Colonic mucosa (tissue), 4 donors: ENCODE results near the gene TGFB1I1. TPM values are rescaled to one million over a fixed set of nuclear protein-coding genes. Genes with fewer than 3 reads are reported as not detected.

Source experiments
- DNase-seq: peaks from one replicate; pipeline ENCODE4 v3.0.0-alpha.2; 2020
- H3K27ac ChIP-seq: fragments of 200-600 bp; one replicate; pipeline ENCODE4 v1.8.0; 2021
- H3K27me3 ChIP-seq: fragments of 200-600 bp; one replicate; pipeline ENCODE4 v1.8.0; 2021
- H3K36me3 ChIP-seq: fragments of 200-600 bp; one replicate; pipeline ENCODE4 v1.8.0; 2021
- H3K4me1 ChIP-seq: fragments of 200-600 bp; one replicate; pipeline ENCODE4 v1.8.0; 2021; ENCODE audit warnings: mild to moderate bottlenecking
- H3K4me3 ChIP-seq: fragments of 200-600 bp; one replicate; pipeline ENCODE4 v1.8.0; 2021
- H3K9ac ChIP-seq, 2 donors: one replicate each; pipeline ENCODE4 v1.7.0; 2013; ENCODE audit warnings: control low read depth in 2 of 2, low read depth in 2 of 2, low read length in 2 of 2
- H3K9me3 ChIP-seq: fragments of 200-600 bp; one replicate; pipeline ENCODE4 v1.8.0; 2021
- intact Hi-C: fragments of 100-400 bp; cut with DNase I; formaldehyde crosslinking; loops from one replicate; pipeline ENCODE4 v1.14.1; 2022
- total RNA-seq, 2 donors: library from RNA; stranded (reverse); fragmentation: NEBNext Ultra II Directional in 1 of 2; extraction: Animal tissue kit (Norgen Biotek cat#: 25700) in 1 of 2; gene quantifications; one replicate each; pipeline ENCODE4 v1.2.1, GENCODE V29; 2021
- TF ChIP-seq, protein P1 (sequence below): fragments of 200-600 bp; IDR thresholded peaks from one replicate; pipeline ENCODE4 v1.8.0; 2022; ENCODE audit warnings: antibody characterized with exemption, mild to moderate bottlenecking
- donor health status: healthy.
- donor health status: DM: no; HTN: no; CAD: no.
- donor health status: DM: no; HTN: no; CAD: no.

Gene TGFB1I1
- total RNA-seq, 2 donors from 2014 or later, result 10.9 to 34.2 TPM

DNA sequence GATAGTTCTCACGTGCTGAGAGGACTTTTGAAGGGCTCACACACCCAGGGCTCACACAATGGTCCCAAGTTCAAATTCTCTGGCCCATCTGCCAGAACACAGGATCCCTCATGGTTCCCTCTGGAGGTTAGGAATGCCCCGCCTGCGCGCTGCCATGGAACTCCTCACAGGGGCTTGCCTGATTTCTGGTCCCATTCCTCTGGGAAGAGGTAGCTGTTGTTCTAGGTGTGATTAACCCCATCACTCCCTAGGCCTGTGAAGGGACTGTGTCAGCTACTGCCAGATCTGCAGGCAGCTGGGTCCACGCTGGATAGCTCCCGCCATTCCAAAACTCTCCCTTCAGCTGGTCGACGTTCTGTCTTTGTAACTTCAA lies 15.0 kb upstream of the TGFB1I1 start:
- Histone ChIP-seq H3K36me3 (no peaks in the 10 kb centered on the region), H3K9me3 (no peaks in the 10 kb centered on the region), H3K9ac (no peak overlapping the region), H3K4me1 (peaks cover 27% of the 10 kb centered on the region), H3K27me3 (no peaks in the 10 kb centered on the region), H3K4me3 (no peak overlapping the region), H3K27ac (no peak overlapping the region)
- no peak for DNase-seq
- intact Hi-C loops, result loop anchor here (10.0 kb wide), 2 partner anchors 272 to 408 kb away; partner anchors contain the start of gene FUS
- TF ChIP-seq, protein P1, sequence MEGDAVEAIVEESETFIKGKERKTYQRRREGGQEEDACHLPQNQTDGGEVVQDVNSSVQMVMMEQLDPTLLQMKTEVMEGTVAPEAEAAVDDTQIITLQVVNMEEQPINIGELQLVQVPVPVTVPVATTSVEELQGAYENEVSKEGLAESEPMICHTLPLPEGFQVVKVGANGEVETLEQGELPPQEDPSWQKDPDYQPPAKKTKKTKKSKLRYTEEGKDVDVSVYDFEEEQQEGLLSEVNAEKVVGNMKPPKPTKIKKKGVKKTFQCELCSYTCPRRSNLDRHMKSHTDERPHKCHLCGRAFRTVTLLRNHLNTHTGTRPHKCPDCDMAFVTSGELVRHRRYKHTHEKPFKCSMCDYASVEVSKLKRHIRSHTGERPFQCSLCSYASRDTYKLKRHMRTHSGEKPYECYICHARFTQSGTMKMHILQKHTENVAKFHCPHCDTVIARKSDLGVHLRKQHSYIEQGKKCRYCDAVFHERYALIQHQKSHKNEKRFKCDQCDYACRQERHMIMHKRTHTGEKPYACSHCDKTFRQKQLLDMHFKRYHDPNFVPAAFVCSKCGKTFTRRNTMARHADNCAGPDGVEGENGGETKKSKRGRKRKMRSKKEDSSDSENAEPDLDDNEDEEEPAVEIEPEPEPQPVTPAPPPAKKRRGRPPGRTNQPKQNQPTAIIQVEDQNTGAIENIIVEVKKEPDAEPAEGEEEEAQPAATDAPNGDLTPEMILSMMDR, result no peak

DNA sequence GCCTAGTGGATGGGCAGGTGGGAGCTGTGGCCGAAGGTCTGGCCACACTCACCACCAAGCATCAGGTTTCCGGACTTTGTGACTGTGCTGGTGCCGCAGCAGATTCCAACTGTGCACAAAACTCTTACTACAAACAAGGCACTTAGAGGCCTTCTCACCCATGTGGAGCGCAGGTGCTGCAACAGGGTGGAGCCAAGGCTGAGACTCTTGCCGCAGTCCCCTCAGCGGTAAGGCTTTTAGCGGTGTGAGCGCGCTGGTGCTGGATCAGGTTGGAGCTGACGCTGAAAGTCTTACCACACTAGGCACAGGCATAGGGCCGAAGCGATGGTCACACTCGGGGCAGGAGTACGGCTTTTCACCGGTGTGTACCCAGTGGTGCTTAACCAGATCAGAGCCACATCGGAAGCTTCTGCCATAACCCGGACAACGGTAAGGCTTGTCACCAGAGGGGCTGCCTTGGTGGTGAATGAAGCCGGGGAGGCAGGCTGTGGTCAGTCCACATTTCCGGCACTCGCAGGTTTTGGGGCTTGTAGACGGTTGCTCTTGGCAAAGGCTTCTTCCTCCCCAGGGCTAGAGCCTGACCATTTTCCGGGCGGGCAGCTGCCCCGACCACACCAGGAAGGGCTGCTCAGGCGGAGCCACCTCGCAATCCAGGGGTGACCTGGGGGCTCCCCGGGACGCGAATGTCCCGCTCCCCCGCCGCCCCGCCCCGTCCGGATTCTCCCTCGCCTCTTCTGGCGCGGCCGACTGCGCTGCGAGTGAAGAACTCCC lies 13.7 kb upstream of the TGFB1I1 start:
- intact Hi-C loops, result loop anchor here (10.0 kb wide), 2 partner anchors 273 to 407 kb away; partner anchors contain the start of gene FUS
- DNase-seq, result peak; percentile 67
- H3K4me3 ChIP-seq, result peak overlapping the region; percentile 71
- H3K9ac ChIP-seq, result peak overlapping the region; percentile 84 to 97
- no peaks in the 10 kb centered on the region for H3K27me3 ChIP-seq
- peak overlapping the region; percentile 91 for H3K27ac ChIP-seq
- peaks cover 27% of the 10 kb centered on the region for H3K4me1 ChIP-seq
- H3K36me3 ChIP-seq, result no peaks in the 10 kb centered on the region
- TF ChIP-seq, protein P1, result no peak
- no peaks in the 10 kb centered on the region for H3K9me3 ChIP-seq

DNA sequence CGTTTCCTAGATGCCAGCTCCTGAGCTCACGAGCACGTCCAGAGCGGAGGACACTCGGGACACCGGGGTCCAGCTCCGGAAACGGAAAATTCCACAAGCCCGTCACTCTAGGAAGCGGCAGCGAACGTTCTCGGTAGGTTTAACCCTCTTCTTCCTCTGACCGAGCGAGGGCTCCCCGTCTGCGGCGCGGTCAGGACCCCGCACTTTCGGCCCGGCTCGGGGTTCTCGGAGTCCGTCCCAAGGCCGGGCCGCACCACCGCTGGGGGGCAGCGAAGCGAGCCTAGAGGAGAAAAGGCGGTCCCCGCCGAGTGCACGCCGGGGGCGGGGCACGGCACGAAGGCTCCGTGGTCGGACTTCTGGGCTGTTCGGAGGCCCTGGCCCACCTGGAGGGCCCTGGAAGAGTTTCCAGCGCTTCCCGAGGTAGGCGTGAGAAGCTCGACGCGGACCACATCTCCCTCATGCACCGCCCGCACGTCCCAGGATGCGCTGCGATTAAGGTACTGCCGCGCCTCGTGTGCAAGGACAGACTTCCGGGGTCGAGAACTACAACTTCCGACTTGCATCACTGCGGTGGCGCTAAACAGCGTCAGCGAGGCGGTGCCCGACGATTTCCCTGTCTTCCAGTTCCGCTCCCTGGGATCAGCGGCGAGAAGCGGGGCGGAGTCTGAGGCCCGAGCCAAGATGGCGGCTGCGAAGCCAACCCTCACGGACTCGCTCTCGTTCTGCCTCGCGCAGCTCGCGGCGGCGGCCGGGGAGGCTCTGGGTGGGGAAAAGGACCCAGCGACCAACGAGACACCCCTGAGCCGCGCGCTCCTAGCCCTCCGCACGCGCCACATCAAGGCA lies 12.9 kb upstream of the TGFB1I1 start, which contains the start of gene ARMC5:
TSS of gene ARMC5 (plus strand) at position 658 of the 843 bp plus-strand sequence. CDS start at position 682, 24 bp downstream.
- intact Hi-C loops, result loop anchor here (10.0 kb wide), 2 partner anchors 274 to 406 kb away; partner anchors contain the start of gene FUS
- peak within 1 kb of the TSS; percentile 85 to 97 for H3K9ac ChIP-seq
- TF ChIP-seq, protein P1, result peak; percentile 47
- H3K9me3 ChIP-seq, result no peaks in the 10 kb centered on the region
- H3K27me3 ChIP-seq, result no peaks in the 10 kb centered on the region
- H3K27ac ChIP-seq, result peak within 1 kb of the TSS; percentile 91
- peak; percentile 98 for DNase-seq
- peak within 1 kb of the TSS; percentile 71 for H3K4me3 ChIP-seq
- peaks cover 27% of the 10 kb centered on the region for H3K4me1 ChIP-seq
- no peaks in the 10 kb centered on the region for H3K36me3 ChIP-seq

DNA sequence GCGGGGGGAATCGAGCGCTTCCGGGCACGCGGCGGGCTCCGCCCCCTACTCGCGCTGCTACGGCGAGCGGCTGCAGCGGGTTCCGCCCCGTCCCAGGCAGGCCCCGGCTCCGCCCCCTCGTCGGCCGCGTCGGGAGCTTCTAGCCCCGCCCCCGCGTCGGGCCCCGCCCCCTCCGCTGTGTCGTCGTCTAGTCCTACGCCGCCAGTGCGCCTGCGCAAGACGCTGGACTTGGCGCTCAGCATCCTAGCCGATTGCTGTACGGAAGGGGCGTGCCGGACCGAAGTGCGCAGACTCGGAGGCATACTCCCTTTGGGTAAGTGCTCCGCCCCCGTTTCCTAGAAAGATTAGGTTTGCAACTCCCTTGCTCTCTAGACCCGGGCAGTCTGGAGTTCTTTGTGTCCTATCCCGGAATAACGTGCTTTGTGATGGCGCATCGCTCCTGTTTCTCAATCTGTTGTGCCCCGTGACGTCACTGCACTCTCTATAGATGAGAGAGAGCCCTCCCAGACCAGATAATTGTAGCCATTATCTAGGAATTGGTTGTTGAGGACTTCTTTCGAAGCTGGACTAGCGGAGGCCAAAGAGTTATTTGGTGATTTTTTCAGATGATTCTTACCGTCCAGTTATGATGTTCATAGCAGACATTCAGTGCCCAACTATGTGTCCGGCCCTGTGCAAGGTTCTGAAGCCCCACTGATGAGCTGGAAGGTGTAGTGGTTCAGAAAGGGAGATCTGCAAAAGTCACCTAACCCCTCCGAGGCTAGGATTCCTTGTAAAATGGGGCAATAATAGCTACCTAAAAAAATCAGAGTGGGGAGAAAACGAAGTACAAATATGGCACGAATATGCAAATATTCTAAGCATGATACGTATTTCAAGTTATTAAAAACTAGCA lies 12.0 kb upstream of the TGFB1I1 start:
- no peaks in the 10 kb centered on the region for H3K36me3 ChIP-seq
- intact Hi-C loops, result loop anchor here (10.0 kb wide), 2 partner anchors 275 to 405 kb away; partner anchors contain the start of gene FUS

More for the DNA sequence above, 12.0 kb upstream of the TGFB1I1 start:
- Histone ChIP-seq H3K9ac (peak overlapping the region; percentile 85 to 97), H3K4me3 (peak overlapping the region; percentile 71), H3K4me1 (peaks cover 27% of the 10 kb centered on the region), H3K9me3 (no peaks in the 10 kb centered on the region), H3K27ac (peak overlapping the region; percentile 91), H3K27me3 (no peaks in the 10 kb centered on the region)
- TF ChIP-seq, protein P1, result no peak
- DNase-seq, result peak; percentile 100
